Glomerular endothelial cell (primary cell): Measurements from ENCODE around the gene EIF4H. TPM values are rescaled to one million over a fixed set of nuclear protein-coding genes. Genes with fewer than 3 reads are reported as not detected.
"Not testable (repeated sequence)": the region's sequence is repeated elsewhere in the genome, so short reads cannot be mapped to it uniquely, and the experiment has no call there.

ENCODE experiments used
- DNase-seq: peaks from one replicate; pipeline ENCODE4 v3.0.0-alpha.2; 2011; ENCODE audit warnings: low read depth, low spot score; ENCODE audit errors: extremely low read depth
- total RNA-seq: library from RNA; depleted of rRNA; stranded (reverse); fragments of >200 nt; gene quantifications from 2 replicates; pipeline ENCODE4 v1.2.3, GENCODE V29; 2015

EIF4H gene
- total RNA-seq, 1 donor from 2014 or later: 264 TPM

DNA sequence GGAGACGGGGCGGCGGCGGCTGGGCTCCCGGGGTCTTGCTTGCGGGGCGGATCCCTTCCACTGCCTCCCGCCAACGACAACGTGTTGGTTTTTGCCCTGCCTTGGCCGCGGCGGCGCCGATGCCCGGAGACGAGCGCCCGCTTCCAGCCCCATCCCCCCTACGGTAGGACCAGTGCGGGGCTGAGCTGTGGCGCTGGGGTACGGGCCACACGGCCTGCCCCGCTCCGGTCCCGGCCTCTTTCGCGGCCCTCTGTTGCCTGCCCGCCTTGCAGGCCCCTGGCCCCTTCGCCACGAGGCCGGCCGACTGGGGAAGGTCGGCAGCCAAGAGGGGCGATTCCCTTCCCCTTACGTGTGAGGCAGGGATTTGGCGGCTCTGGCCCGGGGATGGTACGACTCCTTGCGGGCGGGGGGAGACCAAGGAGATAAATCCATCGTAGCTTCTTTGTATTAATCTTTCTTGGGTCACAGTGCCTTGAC lies 488 bp downstream of the EIF4H start:
- DNase-seq: no peak

DNA sequence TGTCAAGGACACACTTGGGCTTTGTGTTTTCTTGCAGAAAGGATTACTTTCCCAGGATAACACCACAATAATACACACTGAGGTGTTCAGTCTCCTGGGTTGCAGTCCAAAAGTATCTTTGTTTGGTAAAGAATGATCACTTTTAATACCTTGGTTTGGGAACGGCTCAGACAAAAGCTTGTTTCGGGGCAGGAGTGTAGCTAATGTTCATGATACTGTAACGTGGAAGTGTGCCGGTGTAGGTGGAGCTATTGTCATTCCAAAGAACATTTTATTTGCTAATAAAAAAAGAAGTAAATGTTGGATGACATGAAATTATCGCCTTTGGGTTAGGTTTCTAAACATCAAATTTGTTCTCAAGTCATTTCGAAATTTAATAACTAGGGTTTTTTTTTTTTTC lies 1.2 kb downstream of the EIF4H start:
- DNase-seq: no peak

DNA sequence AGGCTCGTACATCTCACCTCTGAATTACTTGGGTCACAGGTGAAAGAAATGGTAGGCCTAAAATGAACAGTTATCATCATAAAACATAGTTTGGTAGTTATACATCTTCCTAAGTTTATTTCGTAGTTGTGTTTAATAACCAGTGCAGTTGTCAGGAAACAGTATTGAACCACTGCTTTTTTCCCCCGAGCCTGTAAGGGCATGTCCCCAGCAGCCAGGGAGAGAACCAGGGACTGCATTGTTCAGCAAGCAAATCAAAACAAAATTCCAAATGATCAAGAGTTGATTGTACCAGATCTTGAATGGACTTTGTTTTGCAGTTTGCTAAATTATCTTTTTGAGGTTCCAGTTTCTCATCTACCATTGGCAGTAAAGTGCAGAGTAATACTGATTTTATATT lies 2.4 kb downstream of the EIF4H start:
- DNase-seq: no peak

DNA sequence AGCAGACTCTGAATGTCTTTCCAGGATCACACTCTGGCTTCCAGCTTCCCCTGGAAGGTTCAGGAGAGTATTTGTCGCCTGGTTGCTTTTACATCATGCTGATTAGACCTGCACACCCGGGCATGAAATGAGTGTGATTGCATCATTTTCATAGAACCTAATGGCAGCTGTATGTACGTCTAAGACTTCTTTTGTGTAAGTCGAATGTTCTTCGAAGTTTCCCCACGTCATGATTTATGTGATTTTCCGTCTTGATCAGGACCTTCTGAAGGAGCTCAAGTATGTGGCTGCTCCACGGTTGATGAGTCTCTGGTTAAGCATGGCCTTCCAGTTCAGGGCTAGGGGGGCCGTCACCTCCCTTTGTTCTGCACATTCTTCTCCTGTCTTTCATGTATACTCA lies 4.5 kb downstream of the EIF4H start:
- DNase-seq: no peak

DNA sequence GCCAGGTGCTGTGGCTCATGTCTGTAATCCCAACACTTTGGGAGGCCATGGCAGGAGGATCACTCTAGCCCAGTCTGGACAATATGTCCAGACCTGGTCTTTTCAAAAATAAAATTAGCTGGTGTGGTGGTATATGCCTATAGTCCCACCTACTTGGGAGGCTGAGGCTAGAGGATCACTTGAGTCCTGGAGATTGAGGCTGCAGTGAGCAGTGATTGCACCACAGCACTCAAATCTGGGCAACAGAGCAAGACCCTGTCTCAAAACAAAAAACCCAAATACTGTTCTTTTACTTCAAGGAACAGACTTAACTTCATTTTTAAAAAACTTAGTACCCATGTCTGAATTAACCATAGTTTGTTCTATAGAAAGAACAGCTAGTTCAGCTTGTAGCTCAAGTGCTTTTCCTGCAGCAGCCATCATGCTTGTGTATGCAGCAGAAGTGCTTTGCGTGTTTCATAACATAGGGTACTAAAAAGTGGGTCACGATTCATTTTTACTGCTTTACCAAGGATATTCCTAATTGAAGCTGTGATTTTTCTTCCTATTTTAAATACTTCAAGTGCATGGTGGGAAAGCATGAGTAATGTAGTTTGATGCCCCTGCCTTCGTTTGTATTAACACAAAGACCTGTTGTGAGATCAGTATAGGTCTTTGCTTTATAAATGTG lies 5.9 kb downstream of the EIF4H start:
- no peak for DNase-seq

DNA sequence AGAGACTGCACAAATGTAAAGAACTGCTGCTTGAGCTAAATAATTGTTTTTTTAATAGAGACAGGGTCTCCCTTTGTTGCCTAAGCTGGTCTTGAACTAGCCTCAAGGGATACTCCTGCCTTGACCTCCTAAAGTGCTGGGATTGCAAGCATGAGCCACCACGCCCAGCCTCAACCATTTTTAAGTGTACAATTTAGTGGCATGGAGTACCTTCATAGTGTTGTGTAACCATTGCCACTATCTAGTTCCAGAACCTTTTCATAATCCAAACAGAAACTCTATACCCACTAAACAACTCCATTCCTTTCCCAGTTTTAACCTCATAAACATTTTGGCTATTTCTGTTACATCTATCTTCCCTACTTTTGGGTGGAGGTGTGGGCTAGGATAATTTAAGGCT lies 6.7 kb downstream of the EIF4H start:
- no peak for DNase-seq

DNA sequence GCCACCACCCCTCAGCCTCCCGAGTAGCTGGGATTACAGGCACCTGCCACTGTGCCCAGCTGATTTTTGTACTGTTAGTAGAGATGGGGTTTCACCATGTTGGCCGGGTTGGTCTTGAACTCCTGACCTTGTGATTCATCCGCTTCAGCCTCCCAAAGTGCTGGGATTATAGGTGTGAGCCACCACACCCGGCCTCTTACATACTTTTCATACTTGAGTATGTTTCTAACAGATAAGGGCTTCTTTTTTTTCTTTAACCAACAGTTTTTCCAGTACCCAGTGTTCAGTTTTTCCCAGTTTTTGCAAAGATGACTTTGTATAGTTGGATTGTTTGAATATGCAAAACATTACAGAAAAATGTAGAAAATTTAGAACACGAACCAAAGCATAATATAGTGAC lies 7.7 kb downstream of the EIF4H start:
- DNase-seq: no peak

DNA sequence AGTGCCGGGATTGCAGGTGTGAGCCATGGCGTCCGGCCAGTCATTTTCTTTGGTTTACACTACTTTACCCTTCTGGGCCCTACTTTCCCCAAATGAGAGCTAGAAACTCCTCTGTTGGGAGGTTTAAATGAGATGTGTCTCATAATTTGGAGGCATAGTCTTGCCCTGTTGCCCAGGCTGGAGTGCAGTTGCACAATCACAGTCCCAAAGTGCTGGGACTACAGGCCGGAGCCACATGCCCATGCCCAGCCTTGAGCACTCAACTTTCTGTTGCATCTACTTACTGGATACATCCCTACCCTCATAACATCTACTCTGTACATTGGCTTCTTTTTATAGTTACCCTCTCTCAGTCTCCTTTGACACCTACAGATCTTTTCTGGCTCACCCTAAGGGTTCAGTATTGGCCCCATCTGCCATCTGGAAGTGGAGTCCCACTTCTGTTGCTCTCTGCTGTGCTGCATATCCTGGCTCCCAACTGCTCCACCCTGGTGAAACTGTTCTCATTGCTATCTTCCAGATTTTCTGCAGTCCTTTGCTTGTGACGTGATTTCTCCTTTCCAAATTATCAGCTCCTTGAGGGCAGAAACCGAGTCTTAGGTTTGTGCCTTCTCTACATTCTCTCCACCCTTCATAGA lies 8.4 kb downstream of the EIF4H start:
- no peak for DNase-seq

DNA sequence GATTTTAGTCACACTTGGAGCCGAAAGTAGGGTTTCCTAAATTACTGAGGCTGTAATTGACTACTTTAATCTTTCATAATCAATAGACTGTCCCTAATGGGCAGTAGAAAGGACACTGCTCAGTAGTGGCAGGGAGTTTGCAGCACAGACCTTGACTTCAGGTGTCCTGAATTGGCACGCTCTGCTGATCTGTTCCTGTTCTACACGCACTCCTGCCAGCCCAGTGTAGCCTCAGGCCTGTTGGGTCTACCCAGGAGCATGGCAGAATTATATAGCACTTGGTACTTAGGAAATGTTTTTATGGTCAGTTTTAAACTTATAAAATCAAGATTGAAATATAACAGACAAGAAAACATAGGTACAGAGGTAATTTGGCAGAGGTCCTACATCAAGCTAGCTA lies 9.0 kb downstream of the EIF4H start:
- no peak for DNase-seq

DNA sequence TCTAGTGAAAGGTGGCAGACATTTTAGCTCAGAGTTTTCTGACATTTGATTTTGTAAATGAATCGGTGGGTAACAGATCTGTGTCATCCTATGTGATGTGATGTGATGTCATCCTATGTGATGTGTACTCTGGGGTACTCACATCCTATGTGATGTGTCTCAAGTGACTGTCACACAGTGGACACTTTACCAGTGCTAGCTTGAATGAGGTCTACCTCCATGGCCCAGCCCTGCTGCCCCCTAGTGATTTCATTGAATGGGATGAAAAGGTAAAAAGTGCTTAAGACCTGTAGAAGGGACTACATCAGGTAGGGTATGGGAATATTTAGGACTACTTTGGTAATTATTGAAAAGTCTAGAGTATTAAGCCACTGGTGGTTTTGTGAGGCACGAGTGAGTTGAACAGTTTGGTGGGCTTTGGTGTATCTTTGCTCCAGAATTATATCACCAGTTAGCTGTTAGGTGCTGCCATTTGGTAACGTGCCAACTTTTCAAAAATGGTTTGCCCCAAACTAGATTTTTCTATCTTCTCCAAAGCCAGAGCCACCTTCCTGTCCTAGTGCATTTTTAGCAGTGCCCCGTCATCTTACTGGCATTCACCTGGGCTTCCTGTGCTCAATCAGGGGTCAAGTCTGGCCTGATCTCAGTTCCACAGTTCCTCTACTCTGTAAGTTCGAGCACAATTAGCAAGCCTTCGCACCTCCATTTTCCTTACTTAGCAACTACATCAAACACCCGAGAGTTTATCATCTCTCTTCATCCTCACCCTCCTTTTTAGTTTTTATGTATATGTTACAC lies 9.7 kb downstream of the EIF4H start:
- DNase-seq: no peak

DNA sequence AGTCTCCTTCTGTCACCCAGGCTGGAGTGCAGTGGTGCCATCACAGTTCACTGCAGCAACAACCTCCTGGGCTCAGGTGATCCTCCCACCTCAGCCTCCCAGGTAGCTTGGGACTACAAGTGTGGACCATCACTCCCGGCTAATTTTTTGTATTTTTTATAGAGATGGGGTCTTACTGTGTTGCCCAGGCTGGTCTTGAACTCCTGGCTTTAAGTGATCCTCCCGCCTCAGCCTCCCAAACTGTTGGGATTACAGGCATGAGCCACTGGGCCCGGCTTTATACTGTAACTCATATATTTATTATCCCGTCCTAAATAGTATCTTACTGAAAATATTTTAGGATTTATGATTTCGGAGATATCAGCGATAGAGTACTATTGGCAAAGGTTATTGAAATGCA lies 10.9 kb downstream of the EIF4H start:
- no peak for DNase-seq

DNA sequence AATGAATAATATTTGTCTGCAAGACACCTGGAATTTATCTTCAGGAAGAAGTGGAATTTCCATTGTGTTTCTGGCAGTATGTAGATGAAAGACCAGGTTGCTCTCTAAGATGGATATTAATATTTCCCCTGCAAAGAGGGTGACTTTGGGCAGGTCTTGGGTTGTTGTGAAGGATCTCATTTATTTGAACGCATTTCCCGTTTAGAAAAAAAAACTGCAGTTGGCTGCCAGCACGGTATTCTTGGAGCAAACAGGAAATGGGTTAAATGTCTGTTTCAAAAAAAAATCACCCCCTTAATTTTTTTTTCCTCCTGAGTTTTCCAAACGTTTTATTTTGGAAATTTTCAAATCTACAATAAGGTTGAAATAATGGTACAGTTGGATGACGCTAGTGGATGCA lies 11.5 kb downstream of the EIF4H start:
- DNase-seq: no peak

DNA sequence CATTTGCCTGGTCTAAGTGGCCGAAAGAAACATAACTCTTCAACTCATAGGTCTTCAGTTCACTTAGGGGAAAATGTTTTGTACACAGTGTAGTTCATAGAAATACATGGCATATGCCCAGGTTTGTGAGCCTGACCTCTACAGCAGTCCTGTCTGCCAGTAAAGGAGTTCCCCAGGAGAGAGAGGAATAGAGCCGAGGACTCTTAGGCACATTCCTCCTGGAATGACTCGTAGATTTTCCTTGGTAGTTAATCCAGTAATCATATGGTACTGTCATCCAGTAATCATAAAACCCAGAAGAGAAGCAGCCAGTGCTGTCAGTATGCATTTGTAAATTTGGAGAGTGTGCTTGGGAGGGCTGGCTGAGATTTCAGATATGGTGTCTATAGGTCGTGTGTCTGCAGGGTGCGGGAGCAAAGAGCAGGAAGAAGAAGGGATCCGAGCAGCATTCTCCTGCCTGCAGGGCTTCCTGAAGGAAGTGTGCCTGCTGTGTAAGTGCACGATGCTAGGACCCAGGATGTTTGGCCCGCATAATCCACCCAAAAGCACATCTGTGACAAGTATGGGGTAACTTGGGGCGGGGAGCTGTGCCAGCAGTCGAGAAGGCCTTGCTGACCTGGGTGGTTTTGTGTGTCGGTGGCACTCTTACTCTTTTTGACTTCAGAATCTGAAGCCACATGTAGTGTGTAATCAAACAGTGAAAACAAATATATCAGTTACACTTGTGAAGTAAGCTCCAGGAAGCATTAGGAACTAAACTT lies 13.9 kb downstream of the EIF4H start:
- no peak for DNase-seq

DNA sequence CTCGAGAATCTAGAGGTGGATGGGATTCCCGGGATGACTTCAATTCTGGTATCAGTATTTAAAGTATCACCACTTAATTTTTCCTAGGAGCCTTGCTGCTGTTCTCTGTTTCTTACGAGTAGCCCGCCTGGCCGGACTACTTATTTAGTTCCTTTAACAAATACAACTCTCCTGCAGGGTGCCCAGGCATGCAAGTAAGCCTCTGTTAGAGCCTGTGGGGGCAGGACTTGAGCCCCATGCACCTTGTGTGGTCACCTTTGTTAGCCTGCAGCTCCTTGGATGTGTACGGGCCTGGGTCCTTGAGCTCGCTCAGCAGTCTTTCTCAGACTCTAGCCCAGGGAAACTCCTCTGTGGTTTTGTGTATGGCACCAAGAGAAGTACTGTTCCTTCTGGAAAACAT lies 16.1 kb downstream of the EIF4H start:
- no peak for DNase-seq

DNA sequence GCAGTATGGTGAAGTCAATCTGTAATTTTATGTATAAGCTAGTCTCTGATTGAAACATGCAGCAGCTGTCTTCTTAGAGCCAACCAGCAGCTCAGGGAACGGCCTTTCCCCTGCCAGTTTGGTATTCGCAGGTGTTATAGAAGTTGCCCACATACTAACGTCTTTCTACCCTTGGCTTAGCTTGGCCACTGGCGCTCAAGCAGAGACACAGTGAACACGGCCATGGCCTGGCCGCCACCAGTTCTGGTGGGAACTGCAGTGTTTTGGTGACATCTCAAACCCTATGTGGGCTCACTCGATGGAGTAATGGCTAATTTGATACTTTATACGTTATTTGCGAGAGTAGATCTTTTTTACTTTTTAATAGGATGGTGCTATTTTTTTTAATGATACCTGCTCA lies 17.1 kb downstream of the EIF4H start:
- no peak for DNase-seq

DNA sequence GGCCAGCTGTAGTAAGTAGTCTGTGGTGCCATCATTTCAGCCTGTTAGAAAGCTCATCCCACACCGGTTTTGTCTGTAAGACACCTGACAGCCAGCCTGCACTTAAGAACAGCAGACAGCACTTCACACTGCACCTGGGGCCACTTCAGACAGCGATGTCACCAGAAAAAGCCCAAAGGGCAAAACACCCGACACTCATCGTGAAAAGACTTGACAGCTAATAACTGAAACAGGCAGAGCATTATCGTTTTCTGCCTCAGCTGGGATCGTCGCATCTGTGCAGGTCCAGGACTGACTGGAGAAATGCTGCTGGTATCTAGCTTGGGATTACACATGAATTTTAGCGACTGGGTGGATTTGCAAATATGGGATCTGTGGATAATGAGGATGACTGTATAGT lies 18.9 kb downstream of the EIF4H start:
- DNase-seq: no peak

DNA sequence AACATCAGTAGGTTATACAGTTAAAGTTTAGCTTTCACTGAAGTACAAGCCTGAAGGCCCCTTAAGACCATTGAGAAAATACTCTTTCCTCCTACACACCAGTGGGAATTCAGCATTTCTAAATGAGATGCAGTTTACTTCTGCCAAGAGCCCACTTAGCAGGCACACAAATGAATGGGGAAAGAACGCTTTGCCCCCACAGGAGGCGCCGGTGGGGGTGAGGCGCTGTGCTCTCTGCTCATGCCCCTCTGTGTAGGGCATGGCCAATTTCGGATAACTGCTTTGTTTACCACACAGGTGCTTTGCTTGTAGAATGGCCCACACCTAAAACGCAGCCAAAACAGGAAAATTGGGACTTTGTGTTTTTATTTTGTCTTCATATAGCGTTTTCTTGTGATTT lies 19.8 kb downstream of the EIF4H start:
- no peak for DNase-seq

DNA sequence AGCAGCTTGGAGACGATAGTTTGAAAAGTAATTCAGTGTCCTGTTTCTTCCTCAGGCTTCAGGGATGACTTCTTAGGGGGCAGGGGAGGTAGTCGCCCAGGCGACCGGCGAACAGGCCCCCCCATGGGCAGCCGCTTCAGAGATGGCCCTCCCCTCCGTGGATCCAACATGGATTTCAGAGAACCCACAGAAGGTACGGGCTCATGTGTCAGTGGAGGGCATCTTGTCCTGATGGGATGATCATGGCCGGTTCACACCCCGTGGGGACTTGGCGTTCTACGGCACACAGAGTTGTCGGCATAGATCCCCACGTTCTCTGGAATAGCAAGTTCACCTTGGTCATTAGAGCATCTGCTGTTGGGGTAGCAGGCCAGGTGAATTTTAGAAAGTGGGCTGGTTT lies 20.5 kb downstream of the EIF4H start:
- DNase-seq: no peak

DNA sequence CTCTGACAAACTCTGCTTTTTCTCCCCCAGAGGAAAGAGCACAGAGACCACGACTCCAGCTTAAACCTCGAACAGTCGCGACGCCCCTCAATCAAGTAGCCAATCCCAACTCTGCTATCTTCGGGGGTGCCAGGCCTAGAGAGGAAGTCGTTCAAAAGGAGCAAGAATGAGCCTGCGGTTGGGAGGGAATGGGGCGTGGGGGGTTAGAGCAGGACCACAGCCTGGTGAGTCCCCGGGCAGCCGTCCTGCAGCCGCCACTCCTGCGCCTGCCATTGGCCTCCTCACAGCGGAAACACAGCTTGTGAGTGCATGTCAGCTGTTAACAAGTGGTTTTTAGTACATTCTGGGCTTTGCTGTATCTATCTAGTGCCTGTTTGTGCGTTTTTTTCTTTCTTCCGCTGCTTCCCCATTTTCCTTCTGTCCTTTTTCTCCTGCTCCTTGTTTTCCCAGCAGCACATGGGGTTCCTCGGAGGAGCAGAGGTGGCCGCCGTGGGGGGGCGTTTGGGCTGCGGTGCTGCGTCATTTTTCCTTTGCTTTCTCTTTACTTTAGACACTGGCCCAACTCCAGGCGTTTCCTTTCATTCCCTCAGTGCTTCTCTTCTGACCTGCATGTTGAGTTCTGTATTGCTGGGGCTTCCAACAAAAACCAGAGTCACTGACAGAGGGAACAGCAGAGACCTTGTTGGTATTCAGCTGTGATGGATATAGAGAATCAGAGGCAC lies 21.1 kb downstream of the EIF4H start:
- not testable (repeated sequence) for DNase-seq

DNA sequence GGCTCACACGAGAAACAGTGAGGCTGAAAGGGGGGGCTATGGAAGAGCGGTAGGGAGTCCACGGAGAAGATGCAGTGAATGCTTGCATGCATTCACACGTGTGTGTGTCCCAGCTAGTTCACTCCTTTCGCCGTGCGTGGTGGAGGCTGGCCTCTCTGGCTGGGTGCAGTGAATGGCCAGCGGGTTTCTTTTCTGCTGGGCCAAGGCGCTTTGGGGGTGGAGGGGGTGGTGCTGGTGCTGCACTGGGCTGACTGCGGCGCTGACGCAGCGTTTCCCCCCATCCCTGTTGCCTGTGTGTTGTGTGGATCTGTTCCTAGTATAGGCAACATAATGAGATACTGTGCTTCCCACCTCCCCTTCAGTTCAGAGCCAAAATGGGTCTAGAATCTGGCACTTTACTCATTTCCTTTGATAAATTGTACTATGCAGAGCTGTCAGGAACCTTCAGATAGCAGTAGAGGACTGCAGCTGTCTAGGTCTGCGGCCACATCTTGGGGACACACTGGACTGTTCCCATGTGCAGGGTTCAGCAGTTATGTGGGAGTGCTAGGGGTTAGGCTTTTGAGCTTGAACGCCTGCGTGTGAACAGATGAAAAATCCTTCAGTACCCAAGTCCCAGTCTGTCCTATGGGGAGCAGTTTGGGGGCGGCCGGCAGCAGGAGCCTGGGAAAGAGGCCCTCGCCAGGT lies 22.0 kb downstream of the EIF4H start:
- not testable (repeated sequence) for DNase-seq
